ENCODE data around the gene NME9.

GRCh38 chr3:138338244-138338643 lies 8.6 kb upstream of the NME9 start:
- TF ChIP-seq CTCF (IDR thresholded peaks at IDR 0.05) (no peak), POLR2A (IDR thresholded peaks at IDR 0.05) (no peak)

All from uterus (tissue), 2 donors.